Suprapubic skin (tissue), 4 donors: ENCODE results near the gene IL1B. TPM values are rescaled to one million over a fixed set of nuclear protein-coding genes. Genes with fewer than 3 reads are reported as not detected.

Experiments used
- DNase-seq, 2 donors: peaks; one replicate each; pipeline ENCODE4 v3.0.0-alpha.2; 2019; ENCODE audit warnings: low spot score in 2 of 2
- H3K27ac ChIP-seq: fragments of 200-600 bp; sonication (generic); one replicate; pipeline ENCODE4 v1.5.1; 2019
- H3K27me3 ChIP-seq: fragments of 200-600 bp; sonication (generic); one replicate; pipeline ENCODE4 v1.5.1; 2019
- H3K36me3 ChIP-seq: fragments of 200-600 bp; sonication (generic); one replicate; pipeline ENCODE4 v1.5.1; 2019
- H3K4me1 ChIP-seq: fragments of 200-600 bp; sonication (generic); one replicate; pipeline ENCODE4 v1.5.1; 2019
- H3K4me3 ChIP-seq: fragments of 200-600 bp; sonication (generic); one replicate; pipeline ENCODE4 v1.5.1; 2019; ENCODE audit warnings: mild to moderate bottlenecking
- H3K9me3 ChIP-seq: fragments of 200-600 bp; sonication (generic); one replicate; pipeline ENCODE4 v1.5.1; 2019
- CTCF ChIP-seq, 2 donors: fragments of 200-600 bp in 1 of 2; fragments of 450-650 bp in 1 of 2; sonication (generic) in 1 of 2; IDR thresholded peaks; one replicate each; pipeline ENCODE4 v1.5.1; 2016 to 2019; ENCODE audit warnings: antibody characterized with exemption in 2 of 2, mild to moderate bottlenecking in 1 of 2, moderate library complexity in 1 of 2
- EP300 ChIP-seq: sonication (generic); formaldehyde crosslinking; IDR thresholded peaks from one replicate; pipeline ENCODE4 v1.6.1; 2017; ENCODE audit warnings: antibody characterized with exemption
- POLR2A ChIP-seq, 2 donors: fragments of 450-650 bp; IDR thresholded peaks; one replicate each; pipeline ENCODE4 v1.6.1; 2017; ENCODE audit warnings: antibody characterized with exemption in 2 of 2, mild to moderate bottlenecking in 2 of 2, moderate library complexity in 2 of 2
- POLR2AphosphoS5 ChIP-seq, 3 donors: sonication (generic); formaldehyde crosslinking; IDR thresholded peaks; one replicate each; pipeline ENCODE4 v1.6.1; 2017; ENCODE audit warnings: antibody characterized with exemption in 3 of 3
- WGBS: methylation state at CpG from one replicate; pipeline ENCODE4 v1.1.5; 2018; 5-methylcytosine and 5-hydroxymethylcytosine counted together
- total RNA-seq, 4 donors: library from RNA; depleted of rRNA; stranded (reverse); fragments of >200 nt; gene quantifications; one replicate each; pipeline ENCODE4 v1.1.0, GENCODE V29; 2016

Gene IL1B
- total RNA-seq, 4 donors from 2014 or later = 1.2 TPM; not detected in 3

GRCh38 chr2:112784199-112785189 lies 52.1 kb downstream of the IL1B start, which contains the start of gene IL1A:
TSS of gene IL1A (minus strand) at chr2:112784493. CDS start at chr2:112783770, 723 bp downstream.
- Histone ChIP-seq H3K36me3 (no peaks in the 10 kb centered on the region), H3K4me3 (no peak within 1 kb of the TSS), H3K27me3 (no peaks in the 10 kb centered on the region), H3K9me3 (no peaks in the 10 kb centered on the region), H3K4me1 (peaks cover 12% of the 10 kb centered on the region), H3K27ac (no peak within 1 kb of the TSS)
- no peak for DNase-seq
- no peak for TF ChIP-seq POLR2AphosphoS5 (IDR thresholded peaks at IDR 0.05)
- no peak for TF ChIP-seq EP300
- TF ChIP-seq CTCF (IDR thresholded peaks at IDR 0.05) = no peak
- no peak for TF ChIP-seq POLR2A (IDR thresholded peaks at IDR 0.05)
- WGBS = 24% methylated on average over 13 of the region's 13 CpGs

- WGBS = 91% methylated on average over 3 of the region's 3 CpGs
- Histone ChIP-seq H3K9me3 (no peaks in the 10 kb centered on the region), H3K4me3 (no peak overlapping the region), H3K27me3 (no peaks in the 10 kb centered on the region), H3K27ac (no peak overlapping the region), H3K36me3 (no peaks in the 10 kb centered on the region), H3K4me1 (peaks cover 12% of the 10 kb centered on the region)
- TF ChIP-seq POLR2A (IDR thresholded peaks at IDR 0.05) (no peak), EP300 (no peak), POLR2AphosphoS5 (IDR thresholded peaks at IDR 0.05) (no peak)
- no peak for DNase-seq
Measured at GRCh38 chr2:112783187-112783714, 53.3 kb downstream of the IL1B start.

GRCh38 chr2:112782234-112782799 lies 54.3 kb downstream of the IL1B start:
- TF ChIP-seq POLR2AphosphoS5 (IDR thresholded peaks at IDR 0.05) (no peak), CTCF (IDR thresholded peaks at IDR 0.05) (no peak), EP300 (no peak), POLR2A (IDR thresholded peaks at IDR 0.05) (no peak)
- Histone ChIP-seq H3K4me3 (no peak overlapping the region), H3K4me1 (peaks cover 12% of the 10 kb centered on the region), H3K27me3 (no peaks in the 10 kb centered on the region), H3K9me3 (no peaks in the 10 kb centered on the region), H3K27ac (no peak overlapping the region), H3K36me3 (no peaks in the 10 kb centered on the region)
- 88% methylated on average over 3 of the region's 3 CpGs for WGBS
- DNase-seq = no peak

Other genes with a start within 250 kb of the IL1B start
- gene SLC20A1, start 190.8 kb downstream of the IL1B start, total RNA-seq = 10 to 100 TPM; 19.2 to 50.6 (median 34.5) TPM
- gene NT5DC4, start 115.8 kb downstream of the IL1B start, total RNA-seq = 1 to 10 TPM in 1 of 4 donors, not detected in 3; 4.2 TPM
- 1 to 10 TPM; 1.7 to 9.1 (median 3.2) TPM for gene CKAP2L, start 72.2 kb downstream of the IL1B start, total RNA-seq
- gene IL1A, start 52.3 kb downstream of the IL1B start, total RNA-seq = 1 to 10 TPM in 1 of 4 donors, under 1 TPM in 2, not detected in 1; 0.49 to 1.1 (median 0.76) TPM
- gene IL37, start 74.4 kb upstream of the IL1B start, total RNA-seq = 100 to 1,000 TPM in 3 of 4 donors, 1 to 10 TPM in 1; 7.2 to 133 (median 124) TPM
- 10 to 100 TPM; 13.4 to 28.8 (median 17.1) TPM for gene IL36G, start 141.2 kb upstream of the IL1B start, total RNA-seq
- not detected for gene IL36A, start 168.7 kb upstream of the IL1B start, total RNA-seq
- 1 to 10 TPM; 1.5 to 7.9 (median 4.0) TPM for gene IL36B, start 216.1 kb upstream of the IL1B start, total RNA-seq
- 10 to 100 TPM in 3 of 4 donors, 1 to 10 TPM in 1; 7.7 to 73.9 (median 37.1) TPM for gene IL36RN, start 222.4 kb upstream of the IL1B start, total RNA-seq
- 10 to 100 TPM in 3 of 4 donors, under 1 TPM in 1; 0.80 to 23.2 (median 18.3) TPM for gene IL1F10, start 231.2 kb upstream of the IL1B start, total RNA-seq